Adrenal gland (tissue), 12 donors: Measurements from ENCODE around the gene VDAC1. TPM values are rescaled to one million over a fixed set of nuclear protein-coding genes. Genes with fewer than 3 reads are reported as not detected.

Experiments used
- DNase-seq, 7 donors: peaks; one replicate each; pipeline ENCODE4 v3.0.0-alpha.2; 2019 to 2020
- H3K27ac ChIP-seq, 5 donors: fragments of 200-600 bp; sonication (generic) in 4 of 5; 1 replicate in 3 of 5; 2 replicates in 2 of 5; pipeline versions ENCODE4 v1.5.1 to v1.8.0; 2016 to 2020; ENCODE audit warnings: mild to moderate bottlenecking in 1 of 5
- H3K27me3 ChIP-seq: fragments of 200-600 bp; 2 replicates; pipeline ENCODE4 v1.8.0; 2021
- H3K36me3 ChIP-seq, 2 donors: fragments of 200-600 bp; replicated peaks in 1 of 2; 1 replicate in 1 of 2; 2 replicates in 1 of 2; pipeline versions ENCODE4 v1.5.1 to v1.8.0; 2018 to 2022
- H3K4me1 ChIP-seq, 2 donors: fragments of 200-600 bp; replicated peaks in 1 of 2; 1 replicate in 1 of 2; 2 replicates in 1 of 2; pipeline versions ENCODE4 v1.5.1 to v1.8.0; 2018 to 2021
- H3K4me3 ChIP-seq, 4 donors: fragments of 200-600 bp; sonication (generic) in 3 of 4; one replicate each; pipeline ENCODE4 v1.5.1; 2016 to 2018
- H3K9me3 ChIP-seq, 3 donors: fragments of 200-600 bp; sonication (generic) in 1 of 3; replicated peaks in 1 of 3; 1 replicate in 2 of 3; 2 replicates in 1 of 3; pipeline versions ENCODE4 v1.5.1 to v1.8.0; 2016 to 2021
- CTCF ChIP-seq, 6 experiments: fragments of 450-650 bp in 4 of 6; fragments of 200-600 bp in 2 of 6; sonication (generic) in 1 of 6; IDR thresholded peaks; 1 replicate in 5 of 6; 2 replicates in 1 of 6; pipeline versions ENCODE4 v1.5.1 to v1.8.0; 2016 to 2021; ENCODE audit warnings: antibody characterized with exemption in 6 of 6, mild to moderate bottlenecking in 2 of 6, moderate library complexity in 1 of 6
- POLR2A ChIP-seq, 2 donors: fragments of 450-650 bp; IDR thresholded peaks; one replicate each; pipeline ENCODE4 v1.6.1; 2017; ENCODE audit warnings: antibody characterized with exemption in 2 of 2, mild to moderate bottlenecking in 2 of 2, moderate library complexity in 1 of 2
- WGBS, 4 donors: extraction: QIAGEN DNeasy Blood & Tissue Kit in 2 of 4; methylation state at CpG; one replicate each; pipeline versions ENCODE4 v1.1.5 to v1.1.7; 2013 to 2017; 5-methylcytosine and 5-hydroxymethylcytosine counted together
- intact Hi-C, 2 donors: fragments of 100-400 bp; cut with DNase I; formaldehyde crosslinking; loops; one replicate each; pipeline versions ENCODE4 v1.14.1 to v1.15.0; 2022 to 2023
- polyA plus RNA-seq, 3 donors: library from polyadenylated mRNA; stranded (reverse); fragments of 200-250 nt in 2 of 3; fragments of 350-450 nt in 1 of 3; fragmentation: Illumina TruSeq in 1 of 3; extraction: RNeasy Lipid Tissue Mini Kit (QIAGEN cat#74804) in 1 of 3; gene quantifications; one replicate each; pipeline ENCODE4 v1.2.3, GENCODE V29; 2013 to 2014
- total RNA-seq, 9 donors: library from RNA; depleted of rRNA in 4 of 9; stranded (reverse); fragments of >200 nt in 4 of 9; fragments of 120-200 nt in 1 of 9; fragmentation: NEBNext Ultra II Directional in 1 of 9; extraction: Animal tissue kit (Norgen Biotek cat#: 25700) in 1 of 9; gene quantifications; one replicate each; pipeline versions ENCODE4 v1.1.0 to v1.2.4, GENCODE V29; 2013 to 2023
- donor health status: healthy with polysubstance abuse.
- donor health status: Bipolar disorder and iron deficiency.
- donor health status: DM: yes; HTN: yes; CAD: no.
- donor health status: DM: no; HTN: no; CAD: no.
- donor health status: DM: no; HTN: no; CAD: no.
- donor health status: DM: yes; HTN: yes; CAD: no.

VDAC1 gene
- total and polyA plus RNA-seq, 12 donors, result 66.0 to 476 (median 136) TPM

DNA sequence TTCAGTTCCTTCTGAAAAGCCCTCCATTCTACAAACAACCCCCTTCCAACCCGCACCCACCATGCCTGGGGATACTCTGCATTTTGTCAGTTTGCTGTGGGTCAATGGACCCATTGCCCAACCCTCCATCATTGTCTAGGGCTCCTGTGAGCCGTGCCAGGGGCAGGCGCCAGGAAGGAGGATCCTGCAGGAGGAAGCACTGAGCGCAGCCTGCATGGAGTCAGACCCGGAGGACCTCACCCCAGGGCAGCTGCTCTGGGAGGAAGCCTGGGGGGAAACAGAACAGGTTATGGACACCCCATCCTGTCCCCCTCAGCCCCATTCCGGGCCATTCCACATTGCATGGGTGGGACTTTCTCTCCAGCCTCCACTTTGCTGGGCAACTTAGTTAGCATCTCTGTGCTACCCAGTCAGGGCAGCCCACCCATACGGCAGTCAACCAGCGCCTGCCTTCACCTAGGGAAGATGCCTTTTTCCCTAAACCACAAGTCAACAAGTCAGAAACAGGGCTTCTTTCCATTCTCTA lies 48.6 kb upstream of the VDAC1 start:
- 75 to 83% (median 78%) methylated on average over 4 to 8 of the region's 8 CpGs for WGBS, 4 donors
- intact Hi-C loops, result no loop called here
- Histone ChIP-seq H3K27ac (no peak overlapping the region), H3K27me3 (no peaks in the 10 kb centered on the region), H3K4me3 (no peak overlapping the region), H3K9me3 (no peaks in the 10 kb centered on the region), H3K4me1 (no peaks in the 10 kb centered on the region), H3K36me3 (no peaks in the 10 kb centered on the region)
- TF ChIP-seq POLR2A (IDR thresholded peaks at IDR 0.05) (no peak), CTCF (IDR thresholded peaks at IDR 0.05) (no peak)
- no peak for DNase-seq

DNA sequence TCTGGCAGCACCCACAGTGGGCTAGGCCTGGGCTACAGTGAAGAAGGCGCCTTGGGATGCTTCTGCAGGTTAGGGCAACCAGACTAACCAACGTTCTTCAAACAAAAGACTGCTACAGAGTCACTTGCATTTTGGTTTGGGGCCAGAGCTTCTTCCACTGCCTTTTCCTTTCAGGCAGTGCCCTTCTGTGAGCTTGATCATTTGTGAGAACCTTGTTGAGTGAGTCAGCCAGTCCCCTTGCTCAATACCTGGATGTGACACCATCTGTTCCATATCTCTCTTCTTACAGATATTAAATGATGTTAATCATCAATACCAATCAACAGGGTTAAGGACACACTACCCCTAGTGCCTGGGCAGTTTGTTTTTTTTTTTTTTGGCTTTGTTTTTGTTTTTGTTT lies 46.5 kb upstream of the VDAC1 start:
- no peaks in the 10 kb centered on the region for H3K4me1 ChIP-seq
- intact Hi-C loops, result no loop called here
- no peak overlapping the region for H3K27ac ChIP-seq
- 68 to 81% (median 77%) methylated on average over 2 of the region's 2 CpGs for WGBS, 4 donors
- no peak overlapping the region for H3K4me3 ChIP-seq
- TF ChIP-seq CTCF (IDR thresholded peaks at IDR 0.05), result no peak
- no peak for TF ChIP-seq POLR2A (IDR thresholded peaks at IDR 0.05)
- H3K27me3 ChIP-seq, result no peaks in the 10 kb centered on the region
- DNase-seq, result peak in 5 of 7 donors; percentile 43 to 79 (median 66)
- no peaks in the 10 kb centered on the region for H3K9me3 ChIP-seq
- no peaks in the 10 kb centered on the region for H3K36me3 ChIP-seq

DNA sequence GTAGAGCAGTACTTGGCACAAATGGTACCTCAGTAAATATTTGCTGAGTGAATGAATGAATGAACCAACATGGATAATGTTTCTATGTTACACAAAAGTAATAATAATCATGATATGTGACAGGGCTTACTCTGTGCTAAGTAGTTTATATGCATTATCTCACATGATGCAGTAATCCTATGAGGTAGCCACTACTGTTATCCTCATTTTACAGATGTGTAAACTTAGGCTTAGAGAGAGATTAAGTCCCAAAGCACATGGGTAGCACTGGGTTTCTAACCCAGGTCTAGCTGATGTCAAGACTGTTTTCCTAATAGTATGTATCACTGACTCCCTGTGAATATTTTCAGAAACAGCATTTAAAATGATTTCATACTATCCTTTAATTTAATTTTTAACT lies 44.1 kb upstream of the VDAC1 start:
- Histone ChIP-seq H3K4me3 (no peak overlapping the region), H3K27me3 (no peaks in the 10 kb centered on the region), H3K27ac (no peak overlapping the region), H3K9me3 (no peaks in the 10 kb centered on the region), H3K36me3 (no peaks in the 10 kb centered on the region), H3K4me1 (no peaks in the 10 kb centered on the region)
- DNase-seq, result no peak
- TF ChIP-seq CTCF (IDR thresholded peaks at IDR 0.05) (no peak), POLR2A (IDR thresholded peaks at IDR 0.05) (no peak)
- intact Hi-C loops, result no loop called here

- Histone ChIP-seq H3K9me3 (no peaks in the 10 kb centered on the region), H3K27ac (no peak overlapping the region), H3K36me3 (no peaks in the 10 kb centered on the region), H3K27me3 (no peaks in the 10 kb centered on the region), H3K4me3 (no peak overlapping the region), H3K4me1 (no peaks in the 10 kb centered on the region)
- no peak for TF ChIP-seq CTCF (IDR thresholded peaks at IDR 0.05)
- TF ChIP-seq POLR2A (IDR thresholded peaks at IDR 0.05), result no peak
- WGBS, 4 donors, result 90 to 93% (median 91%) methylated on average over 8 of the region's 8 CpGs
- intact Hi-C loops, result no loop called here
- no peak for DNase-seq
These were observed 42.9 kb upstream of the VDAC1 start for GRCh38 chr5:134047687-134048056.
